Suprapubic skin (tissue), 4 donors: ENCODE data around the gene SPAG16.

Source experiments
- CTCF ChIP-seq, 2 donors: fragments of 200-600 bp in 1 of 2; fragments of 450-650 bp in 1 of 2; sonication (generic) in 1 of 2; IDR thresholded peaks; one replicate each; pipeline ENCODE4 v1.5.1; 2016 to 2019; ENCODE audit warnings: antibody characterized with exemption in 2 of 2, mild to moderate bottlenecking in 1 of 2, moderate library complexity in 1 of 2
- EP300 ChIP-seq: sonication (generic); formaldehyde crosslinking; IDR thresholded peaks from one replicate; pipeline ENCODE4 v1.6.1; 2017; ENCODE audit warnings: antibody characterized with exemption
- POLR2A ChIP-seq, 2 donors: fragments of 450-650 bp; IDR thresholded peaks; one replicate each; pipeline ENCODE4 v1.6.1; 2017; ENCODE audit warnings: antibody characterized with exemption in 2 of 2, mild to moderate bottlenecking in 2 of 2, moderate library complexity in 2 of 2
- POLR2AphosphoS5 ChIP-seq, 3 donors: sonication (generic); formaldehyde crosslinking; IDR thresholded peaks; one replicate each; pipeline ENCODE4 v1.6.1; 2017; ENCODE audit warnings: antibody characterized with exemption in 3 of 3

GRCh38 chr2:214064471-214064870 lies 780.2 kb downstream of the SPAG16 start:
- TF ChIP-seq CTCF (IDR thresholded peaks at IDR 0.05): no peak
- no peak for TF ChIP-seq POLR2A (IDR thresholded peaks at IDR 0.05)
- no peak for TF ChIP-seq POLR2AphosphoS5 (IDR thresholded peaks at IDR 0.05)
- TF ChIP-seq EP300: no peak
